ENCODE measurements around the gene C2orf72. TPM values are rescaled to one million over a fixed set of nuclear protein-coding genes. Genes with fewer than 3 reads are reported as not detected.

The C2orf72 gene
- total and polyA plus RNA-seq, 2 of the 13 experiments (the other 11 are each of a cell fraction or from before 2014, with no cell fraction given), result 147 to 203 TPM

DNA sequence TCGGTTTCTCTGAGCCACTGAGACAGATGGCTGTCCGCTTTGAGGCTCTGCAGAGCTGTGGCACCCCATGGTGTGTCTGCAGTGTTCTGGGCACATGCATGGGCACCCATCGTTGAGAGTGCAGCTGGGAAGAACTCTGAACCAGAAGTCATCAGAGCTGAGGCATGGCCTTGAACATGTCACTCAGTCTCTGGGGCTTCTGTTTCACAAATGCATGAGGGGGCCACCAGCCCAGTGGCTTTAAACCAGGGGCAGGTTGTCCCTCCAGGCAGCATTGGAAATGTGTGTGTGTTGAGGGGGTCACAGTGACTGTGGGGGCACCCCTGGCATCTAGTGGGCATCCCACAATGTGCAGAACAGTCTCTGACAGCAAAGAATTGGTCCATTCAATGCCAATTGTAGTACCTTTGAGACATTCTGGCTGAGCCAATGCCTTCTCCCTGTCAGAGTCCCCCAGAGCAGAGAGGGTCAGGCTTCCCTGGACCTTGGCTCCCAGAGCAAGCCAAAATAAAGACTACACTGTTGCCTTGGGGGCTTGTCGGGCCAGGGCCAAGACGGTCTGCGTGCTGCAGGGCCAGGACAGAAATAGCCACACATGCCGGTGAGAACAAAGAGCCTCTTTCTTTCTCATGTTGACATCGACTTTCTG, 10.1 kb downstream of the C2orf72 start (continued):
- TF ChIP-seq SKI (IDR thresholded peaks at IDR 0.05; ENCODE audit: partially characterized antibody) (peak; percentile 15), STAG1 (CRISPR knock-in tag; IDR thresholded peaks at IDR 0.05) (0 out of 2 replicates have a peak, but pooled peaks have one; percentile 2), ESRRA (CRISPR knock-in tag; IDR thresholded peaks at IDR 0.05; ENCODE audit: low read depth) (0 out of 2 replicates have a peak, but pooled peaks have one; percentile 32), PBX2 (CRISPR knock-in tag; IDR thresholded peaks at IDR 0.05) (0 out of 2 replicates have a peak, but pooled peaks have one; percentile 49), CEBPG (CRISPR knock-in tag; IDR thresholded peaks at IDR 0.05) (peak; percentile 47; the same call in 1 of the 2 replicates), ZZZ3 (CRISPR knock-in tag; IDR thresholded peaks at IDR 0.05; ENCODE audit: borderline replicate concordance) (no peak), SPEN (CRISPR knock-in tag; IDR thresholded peaks at IDR 0.05; ENCODE audit: low read depth) (no peak), HDAC2 (CRISPR knock-in tag; IDR thresholded peaks at IDR 0.05) (peak; percentile 51; the same call in 1 of the 2 replicates), SSRP1 (CRISPR knock-in tag; IDR thresholded peaks at IDR 0.05) (peak; percentile 16; the same call in 1 of the 2 replicates), IRX3 (CRISPR knock-in tag; IDR thresholded peaks at IDR 0.05; ENCODE audit: borderline replicate concordance, low read depth) (no peak), NR2C2 (CRISPR knock-in tag; IDR thresholded peaks at IDR 0.05; ENCODE audit: borderline replicate concordance) (no peak), HNRNPLL (IDR thresholded peaks at IDR 0.05; ENCODE audit: low read depth, low read length, poor library complexity, severe bottlenecking) (no peak), PCBP1 (IDR thresholded peaks at IDR 0.05; ENCODE audit: borderline replicate concordance, low read depth, low read length) (no peak), SCMH1 (CRISPR knock-in tag; IDR thresholded peaks at IDR 0.05; ENCODE audit: borderline replicate concordance) (no peak), EED (CRISPR knock-in tag; IDR thresholded peaks at IDR 0.05) (no peak), ZNF10 (CRISPR knock-in tag; IDR thresholded peaks at IDR 0.05; ENCODE audit: borderline replicate concordance, low read depth) (no peak), ZNF564 (CRISPR knock-in tag; IDR thresholded peaks at IDR 0.05) (0 out of 2 replicates have a peak, but pooled peaks have one; percentile 36), ATF7 (IDR thresholded peaks at IDR 0.05) (no peak), ATF7 (CRISPR knock-in tag; IDR thresholded peaks at IDR 0.05) (peak; percentile 75), TAF1 (CRISPR knock-in tag; IDR thresholded peaks at IDR 0.05) (no peak), ZNF256 (CRISPR knock-in tag; conservative IDR thresholded peaks at IDR 0.05) (no peak), FOXP1 (IDR thresholded peaks at IDR 0.05) (no peak), FOXP1 (CRISPR knock-in tag; IDR thresholded peaks at IDR 0.05) (peak; percentile 24; the same call in 1 of the 2 replicates), RORA (CRISPR knock-in tag; IDR thresholded peaks at IDR 0.05) (no peak)
- TF ChIP-seq, protein P1, sequence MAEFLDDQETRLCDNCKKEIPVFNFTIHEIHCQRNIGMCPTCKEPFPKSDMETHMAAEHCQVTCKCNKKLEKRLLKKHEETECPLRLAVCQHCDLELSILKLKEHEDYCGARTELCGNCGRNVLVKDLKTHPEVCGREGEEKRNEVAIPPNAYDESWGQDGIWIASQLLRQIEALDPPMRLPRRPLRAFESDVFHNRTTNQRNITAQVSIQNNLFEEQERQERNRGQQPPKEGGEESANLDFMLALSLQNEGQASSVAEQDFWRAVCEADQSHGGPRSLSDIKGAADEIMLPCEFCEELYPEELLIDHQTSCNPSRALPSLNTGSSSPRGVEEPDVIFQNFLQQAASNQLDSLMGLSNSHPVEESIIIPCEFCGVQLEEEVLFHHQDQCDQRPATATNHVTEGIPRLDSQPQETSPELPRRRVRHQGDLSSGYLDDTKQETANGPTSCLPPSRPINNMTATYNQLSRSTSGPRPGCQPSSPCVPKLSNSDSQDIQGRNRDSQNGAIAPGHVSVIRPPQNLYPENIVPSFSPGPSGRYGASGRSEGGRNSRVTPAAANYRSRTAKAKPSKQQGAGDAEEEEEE (CRISPR knock-in tag; IDR thresholded peaks at IDR 0.05; ENCODE audit: borderline replicate concordance), result 0 out of 2 replicates have a peak, but pooled peaks have one; percentile 70
- TF ChIP-seq, protein P2, sequence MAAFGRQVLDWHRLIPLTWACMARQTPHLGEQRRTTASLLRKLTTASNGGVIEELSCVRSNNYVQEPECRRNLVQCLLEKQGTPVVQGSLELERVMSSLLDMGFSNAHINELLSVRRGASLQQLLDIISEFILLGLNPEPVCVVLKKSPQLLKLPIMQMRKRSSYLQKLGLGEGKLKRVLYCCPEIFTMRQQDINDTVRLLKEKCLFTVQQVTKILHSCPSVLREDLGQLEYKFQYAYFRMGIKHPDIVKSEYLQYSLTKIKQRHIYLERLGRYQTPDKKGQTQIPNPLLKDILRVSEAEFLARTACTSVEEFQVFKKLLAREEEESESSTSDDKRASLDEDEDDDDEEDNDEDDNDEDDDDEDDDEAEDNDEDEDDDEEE (CRISPR knock-in tag; IDR thresholded peaks at IDR 0.05), result no peak
- TF ChIP-seq, protein P3, sequence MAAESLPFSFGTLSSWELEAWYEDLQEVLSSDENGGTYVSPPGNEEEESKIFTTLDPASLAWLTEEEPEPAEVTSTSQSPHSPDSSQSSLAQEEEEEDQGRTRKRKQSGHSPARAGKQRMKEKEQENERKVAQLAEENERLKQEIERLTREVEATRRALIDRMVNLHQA (CRISPR knock-in tag; IDR thresholded peaks at IDR 0.05), result no peak
- TF ChIP-seq, protein P4, sequence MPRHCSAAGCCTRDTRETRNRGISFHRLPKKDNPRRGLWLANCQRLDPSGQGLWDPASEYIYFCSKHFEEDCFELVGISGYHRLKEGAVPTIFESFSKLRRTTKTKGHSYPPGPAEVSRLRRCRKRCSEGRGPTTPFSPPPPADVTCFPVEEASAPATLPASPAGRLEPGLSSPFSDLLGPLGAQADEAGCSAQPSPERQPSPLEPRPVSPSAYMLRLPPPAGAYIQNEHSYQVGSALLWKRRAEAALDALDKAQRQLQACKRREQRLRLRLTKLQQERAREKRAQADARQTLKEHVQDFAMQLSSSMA (CRISPR knock-in tag; IDR thresholded peaks at IDR 0.05), result 0 out of 2 replicates have a peak, but pooled peaks have one; percentile 52

All from HepG2 (cell line).